ENCODE measurements around the gene SLC35F1.

Gene SLC35F1

DNA sequence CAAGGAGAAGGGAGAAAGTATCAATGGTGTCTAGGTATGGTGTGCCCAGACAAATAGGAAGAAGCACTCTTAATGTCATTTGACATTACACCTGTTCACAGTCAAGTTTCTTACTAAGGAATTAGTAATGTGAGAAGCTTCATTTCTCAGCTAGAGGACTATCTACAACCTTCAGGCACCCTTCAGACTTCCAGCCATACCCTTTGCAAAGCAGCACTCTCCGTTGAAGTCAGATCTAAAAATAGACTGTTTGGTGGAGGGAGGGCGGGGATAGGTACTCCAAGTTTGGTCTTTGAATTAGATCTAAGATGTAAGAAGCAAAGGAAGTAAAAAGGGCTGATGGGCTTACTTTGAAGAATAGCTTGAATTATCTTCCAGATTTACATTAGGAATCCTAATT lies 311.1 kb downstream of the SLC35F1 start:
- TF ChIP-seq, protein P1, sequence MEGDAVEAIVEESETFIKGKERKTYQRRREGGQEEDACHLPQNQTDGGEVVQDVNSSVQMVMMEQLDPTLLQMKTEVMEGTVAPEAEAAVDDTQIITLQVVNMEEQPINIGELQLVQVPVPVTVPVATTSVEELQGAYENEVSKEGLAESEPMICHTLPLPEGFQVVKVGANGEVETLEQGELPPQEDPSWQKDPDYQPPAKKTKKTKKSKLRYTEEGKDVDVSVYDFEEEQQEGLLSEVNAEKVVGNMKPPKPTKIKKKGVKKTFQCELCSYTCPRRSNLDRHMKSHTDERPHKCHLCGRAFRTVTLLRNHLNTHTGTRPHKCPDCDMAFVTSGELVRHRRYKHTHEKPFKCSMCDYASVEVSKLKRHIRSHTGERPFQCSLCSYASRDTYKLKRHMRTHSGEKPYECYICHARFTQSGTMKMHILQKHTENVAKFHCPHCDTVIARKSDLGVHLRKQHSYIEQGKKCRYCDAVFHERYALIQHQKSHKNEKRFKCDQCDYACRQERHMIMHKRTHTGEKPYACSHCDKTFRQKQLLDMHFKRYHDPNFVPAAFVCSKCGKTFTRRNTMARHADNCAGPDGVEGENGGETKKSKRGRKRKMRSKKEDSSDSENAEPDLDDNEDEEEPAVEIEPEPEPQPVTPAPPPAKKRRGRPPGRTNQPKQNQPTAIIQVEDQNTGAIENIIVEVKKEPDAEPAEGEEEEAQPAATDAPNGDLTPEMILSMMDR (IDR thresholded peaks at IDR 0.05) = no peak

DNA sequence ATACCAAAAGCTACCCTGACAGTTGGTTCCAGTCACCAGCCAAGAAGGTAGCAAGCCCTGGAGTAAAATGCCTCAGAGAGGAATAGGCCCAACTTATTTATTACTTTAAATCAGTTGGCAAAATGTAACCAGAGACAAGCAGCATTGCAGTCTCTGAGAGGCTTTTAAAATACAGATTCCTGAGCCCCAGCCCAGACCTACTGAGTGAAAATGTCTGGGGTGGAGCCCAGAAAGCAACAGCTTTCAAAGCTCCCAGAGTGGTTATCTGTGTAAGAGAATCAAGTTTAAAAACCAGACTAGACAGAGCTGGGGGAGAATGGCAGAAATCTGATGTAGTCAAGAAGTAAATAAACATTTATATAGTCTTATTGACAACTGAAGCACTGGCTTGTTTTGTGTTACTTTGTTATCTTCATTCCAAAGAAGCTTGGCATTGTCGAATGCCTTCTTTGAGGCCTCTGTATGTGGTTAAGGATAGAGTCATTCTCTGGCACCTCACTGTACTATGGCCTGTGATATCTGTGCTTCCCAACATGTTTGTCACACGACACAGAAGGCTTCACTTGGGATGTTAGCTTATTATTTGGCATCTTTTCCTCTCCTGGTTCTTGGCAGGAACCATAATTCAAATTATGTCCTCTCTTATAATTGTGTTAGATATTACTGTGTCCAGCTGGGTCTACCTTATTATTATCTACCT lies 313.5 kb downstream of the SLC35F1 start:
- TF ChIP-seq, protein P1 (IDR thresholded peaks at IDR 0.05) = no peak

DNA sequence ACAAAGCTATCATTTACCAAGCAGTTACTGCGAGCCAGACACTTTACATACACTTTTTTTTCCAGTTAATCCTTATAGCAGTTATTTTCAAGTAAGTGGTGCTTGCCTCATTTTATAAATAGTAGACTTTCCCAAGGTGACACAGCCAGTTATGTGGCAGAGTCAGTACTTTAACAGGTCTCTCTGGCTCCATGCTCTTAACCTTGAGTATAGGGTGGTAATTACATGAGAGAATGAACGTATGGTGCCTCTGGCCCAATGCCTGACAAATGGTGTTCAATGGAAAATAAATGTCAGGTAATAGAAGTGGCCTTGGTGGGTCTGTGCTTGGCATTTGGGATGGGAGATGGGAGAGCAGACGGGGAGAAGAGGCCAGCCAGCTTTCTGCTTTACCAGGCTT lies 316.3 kb downstream of the SLC35F1 start:
- TF ChIP-seq, protein P1 (IDR thresholded peaks at IDR 0.05) = no peak

DNA sequence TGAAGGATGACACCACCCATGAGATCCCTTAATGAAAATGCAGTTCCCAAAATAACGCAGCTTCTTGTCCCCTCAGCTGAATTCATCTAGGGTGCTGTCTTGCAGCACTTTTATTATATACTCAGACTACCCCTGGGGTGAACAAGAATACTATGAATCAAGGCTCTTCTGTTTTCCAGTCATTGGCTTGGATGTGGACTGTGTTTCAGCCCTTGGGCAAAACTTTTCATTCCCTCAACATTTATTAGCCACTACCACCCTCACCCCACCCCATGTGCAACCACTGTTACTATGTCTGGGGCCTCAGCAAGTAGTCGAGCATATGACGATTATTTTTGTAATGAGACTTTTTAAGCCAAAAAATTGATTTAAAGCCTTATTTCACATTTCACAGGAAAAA lies 321.8 kb downstream of the SLC35F1 start:
- TF ChIP-seq, protein P1 (IDR thresholded peaks at IDR 0.05) = no peak

DNA sequence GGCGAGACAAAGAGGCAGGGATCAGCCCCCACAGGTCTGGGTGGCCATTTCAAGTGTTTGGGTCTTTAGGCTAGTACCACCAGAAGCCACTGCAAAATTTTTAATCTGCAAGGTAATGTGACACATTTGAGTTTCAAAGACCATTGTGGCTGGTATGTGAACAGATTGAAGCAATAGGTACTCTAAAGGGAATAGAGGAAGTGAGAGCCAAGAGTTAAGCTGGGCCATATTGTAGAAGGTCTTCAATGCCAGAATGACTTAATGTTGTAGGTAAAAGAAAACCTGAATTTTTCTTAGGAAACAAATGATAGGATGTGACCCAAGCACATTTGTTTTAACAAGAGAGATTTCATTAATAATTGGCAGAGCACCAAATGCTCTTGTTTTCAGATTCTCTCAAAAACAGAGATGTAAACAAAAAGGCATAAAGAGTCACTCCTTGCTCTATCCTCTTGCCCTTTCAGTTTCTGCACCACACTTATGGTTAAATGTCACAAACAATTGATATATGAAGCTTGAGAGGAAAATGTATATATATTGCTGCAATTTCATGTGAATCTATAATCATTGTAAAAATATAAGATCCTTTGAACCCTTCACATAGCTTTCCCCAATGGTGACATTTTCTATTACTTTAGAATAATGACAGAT lies 333.9 kb downstream of the SLC35F1 start:
- TF ChIP-seq, protein P1 (IDR thresholded peaks at IDR 0.05) = no peak

DNA sequence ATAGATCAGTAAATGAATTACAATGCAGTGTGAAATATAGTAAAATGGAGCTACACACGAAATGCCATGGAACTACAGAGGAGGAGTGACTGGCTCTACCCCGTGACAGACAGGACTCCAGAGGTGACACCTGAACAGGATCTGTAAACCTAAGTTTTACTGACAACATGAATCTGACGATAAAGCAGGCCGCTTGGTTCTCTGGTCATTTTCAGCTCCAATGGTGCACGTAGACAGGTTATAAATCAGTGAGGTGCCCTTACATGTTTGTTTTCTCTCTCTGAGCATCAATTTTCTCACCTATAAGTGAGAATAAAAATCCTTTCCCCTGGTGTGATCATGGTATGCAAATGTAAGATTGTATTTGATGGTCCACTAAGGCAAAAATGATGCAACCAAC lies 339.3 kb downstream of the SLC35F1 start:
- TF ChIP-seq, protein P1 (IDR thresholded peaks at IDR 0.05) = no peak

DNA sequence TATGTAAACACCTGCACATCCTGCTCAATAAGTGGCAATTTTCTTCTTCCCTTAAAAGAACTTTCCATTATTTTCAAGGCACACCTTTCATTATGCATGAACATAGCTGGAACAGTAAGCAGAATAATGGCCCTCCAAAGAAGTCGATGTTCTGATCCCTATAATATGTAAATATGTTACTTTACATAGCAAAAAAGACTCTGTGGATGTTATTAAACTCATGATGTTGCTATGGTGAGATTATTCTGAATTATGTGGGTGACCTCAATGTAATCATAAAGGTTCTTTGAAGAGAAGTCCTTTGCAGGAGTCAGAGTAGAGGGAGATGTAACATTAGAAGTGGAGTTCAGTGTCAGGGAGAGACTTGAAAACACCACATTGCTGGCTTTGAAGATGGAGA lies 341.1 kb downstream of the SLC35F1 start:
- TF ChIP-seq, protein P1 (IDR thresholded peaks at IDR 0.05) = no peak
